Suprapubic skin (tissue), 4 donors: ENCODE data around the gene NSG2. TPM values are rescaled to one million over a fixed set of nuclear protein-coding genes. Genes with fewer than 3 reads are reported as not detected.

Source experiments
- DNase-seq, 2 donors: peaks; one replicate each; pipeline ENCODE4 v3.0.0-alpha.2; 2019; ENCODE audit warnings: low spot score in 2 of 2
- H3K27ac ChIP-seq: fragments of 200-600 bp; sonication (generic); one replicate; pipeline ENCODE4 v1.5.1; 2019
- H3K27me3 ChIP-seq: fragments of 200-600 bp; sonication (generic); one replicate; pipeline ENCODE4 v1.5.1; 2019
- H3K36me3 ChIP-seq: fragments of 200-600 bp; sonication (generic); one replicate; pipeline ENCODE4 v1.5.1; 2019
- H3K4me1 ChIP-seq: fragments of 200-600 bp; sonication (generic); one replicate; pipeline ENCODE4 v1.5.1; 2019
- H3K4me3 ChIP-seq: fragments of 200-600 bp; sonication (generic); one replicate; pipeline ENCODE4 v1.5.1; 2019; ENCODE audit warnings: mild to moderate bottlenecking
- H3K9me3 ChIP-seq: fragments of 200-600 bp; sonication (generic); one replicate; pipeline ENCODE4 v1.5.1; 2019
- EP300 ChIP-seq: sonication (generic); formaldehyde crosslinking; IDR thresholded peaks from one replicate; pipeline ENCODE4 v1.6.1; 2017; ENCODE audit warnings: antibody characterized with exemption
- POLR2A ChIP-seq, 2 donors: fragments of 450-650 bp; IDR thresholded peaks; one replicate each; pipeline ENCODE4 v1.6.1; 2017; ENCODE audit warnings: antibody characterized with exemption in 2 of 2, mild to moderate bottlenecking in 2 of 2, moderate library complexity in 2 of 2
- POLR2AphosphoS5 ChIP-seq, 3 donors: sonication (generic); formaldehyde crosslinking; IDR thresholded peaks; one replicate each; pipeline ENCODE4 v1.6.1; 2017; ENCODE audit warnings: antibody characterized with exemption in 3 of 3
- WGBS: methylation state at CpG from one replicate; pipeline ENCODE4 v1.1.5; 2018; 5-methylcytosine and 5-hydroxymethylcytosine counted together
- total RNA-seq, 4 donors: library from RNA; depleted of rRNA; stranded (reverse); fragments of >200 nt; gene quantifications; one replicate each; pipeline ENCODE4 v1.1.0, GENCODE V29; 2016
- TF ChIP-seq, protein P1 (sequence below), 2 donors: fragments of 200-600 bp in 1 of 2; fragments of 450-650 bp in 1 of 2; sonication (generic) in 1 of 2; IDR thresholded peaks; one replicate each; pipeline ENCODE4 v1.5.1; 2016 to 2019; ENCODE audit warnings: antibody characterized with exemption in 2 of 2, mild to moderate bottlenecking in 1 of 2, moderate library complexity in 1 of 2

The NSG2 gene
- total RNA-seq = not detected

DNA sequence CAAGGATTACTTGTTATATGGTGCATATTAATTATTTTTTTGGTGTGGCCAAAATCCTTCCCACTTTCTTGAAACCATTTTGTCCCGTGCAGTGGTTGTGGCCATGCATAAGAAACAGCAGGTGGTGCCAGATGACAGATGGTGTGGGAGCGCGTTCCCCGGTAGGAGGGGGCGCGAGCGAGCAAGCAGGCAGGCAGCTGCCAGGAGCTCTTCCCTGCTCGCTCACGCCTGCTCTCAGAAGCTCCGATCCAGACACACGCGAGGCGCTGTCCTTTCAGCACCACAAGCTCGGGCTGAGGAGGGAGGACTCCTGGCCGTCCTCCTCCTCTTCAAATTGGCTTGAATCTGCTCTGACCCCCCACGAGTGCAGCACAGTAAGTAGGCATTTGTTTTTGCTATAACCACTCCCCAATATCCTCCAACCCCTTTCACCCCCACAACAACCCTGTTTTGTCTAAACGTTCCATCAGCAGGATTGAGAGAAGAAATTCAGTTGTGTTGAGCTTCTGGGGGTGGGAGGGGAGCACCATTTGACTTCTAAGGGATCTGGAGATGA is at the start of gene NSG2:
NSG2 (plus strand) TSS at position 237 of the 556 bp plus-strand sequence. CDS start 1,050 bp downstream, outside the sequence.
- peak in 1 of 2 donors; percentile 60 for DNase-seq

DNA sequence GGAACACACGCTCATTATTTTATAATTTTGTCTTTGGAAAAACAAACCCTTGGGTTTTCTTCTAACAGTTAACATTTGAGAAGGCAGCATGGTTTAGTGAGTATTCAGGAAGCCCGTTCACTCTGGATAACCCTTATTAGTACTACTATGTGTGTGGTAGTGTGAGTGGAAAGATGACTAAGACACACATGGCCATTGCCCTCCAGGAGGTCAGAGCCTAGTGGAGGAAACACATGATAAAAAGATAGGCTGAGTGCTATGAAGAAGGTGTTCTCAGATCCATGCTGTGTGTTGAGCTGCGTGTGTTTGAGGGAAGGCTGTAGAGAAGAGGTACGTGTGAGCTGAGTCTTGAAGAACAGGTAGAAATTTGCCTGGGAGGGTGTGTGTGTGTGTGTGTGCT is 48.2 kb upstream of the NSG2 start:
- WGBS = 78% methylated on average over 4 of the region's 4 CpGs
- Histone ChIP-seq H3K27me3 (no peaks in the 10 kb centered on the region), H3K4me3 (no peak overlapping the region), H3K36me3 (no peaks in the 10 kb centered on the region), H3K27ac (no peak overlapping the region), H3K9me3 (no peaks in the 10 kb centered on the region), H3K4me1 (no peaks in the 10 kb centered on the region)
- DNase-seq = no peak
- TF ChIP-seq EP300 (no peak), POLR2AphosphoS5 (IDR thresholded peaks at IDR 0.05) (no peak), POLR2A (IDR thresholded peaks at IDR 0.05) (no peak)
- TF ChIP-seq, protein P1, sequence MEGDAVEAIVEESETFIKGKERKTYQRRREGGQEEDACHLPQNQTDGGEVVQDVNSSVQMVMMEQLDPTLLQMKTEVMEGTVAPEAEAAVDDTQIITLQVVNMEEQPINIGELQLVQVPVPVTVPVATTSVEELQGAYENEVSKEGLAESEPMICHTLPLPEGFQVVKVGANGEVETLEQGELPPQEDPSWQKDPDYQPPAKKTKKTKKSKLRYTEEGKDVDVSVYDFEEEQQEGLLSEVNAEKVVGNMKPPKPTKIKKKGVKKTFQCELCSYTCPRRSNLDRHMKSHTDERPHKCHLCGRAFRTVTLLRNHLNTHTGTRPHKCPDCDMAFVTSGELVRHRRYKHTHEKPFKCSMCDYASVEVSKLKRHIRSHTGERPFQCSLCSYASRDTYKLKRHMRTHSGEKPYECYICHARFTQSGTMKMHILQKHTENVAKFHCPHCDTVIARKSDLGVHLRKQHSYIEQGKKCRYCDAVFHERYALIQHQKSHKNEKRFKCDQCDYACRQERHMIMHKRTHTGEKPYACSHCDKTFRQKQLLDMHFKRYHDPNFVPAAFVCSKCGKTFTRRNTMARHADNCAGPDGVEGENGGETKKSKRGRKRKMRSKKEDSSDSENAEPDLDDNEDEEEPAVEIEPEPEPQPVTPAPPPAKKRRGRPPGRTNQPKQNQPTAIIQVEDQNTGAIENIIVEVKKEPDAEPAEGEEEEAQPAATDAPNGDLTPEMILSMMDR (IDR thresholded peaks at IDR 0.05) = no peak

More for the DNA sequence above, at the start of gene NSG2:
- no peaks in the 10 kb centered on the region for H3K36me3 ChIP-seq
- TF ChIP-seq EP300 (no peak), POLR2AphosphoS5 (IDR thresholded peaks at IDR 0.05) (no peak)
- TF ChIP-seq, protein P1 (IDR thresholded peaks at IDR 0.05) = peak in 1 of 2 donors; percentile 44
- H3K4me1 ChIP-seq = no peaks in the 10 kb centered on the region
- no peak within 1 kb of the TSS for H3K27ac ChIP-seq
- H3K4me3 ChIP-seq = no peak within 1 kb of the TSS
- H3K27me3 ChIP-seq = peaks cover 7% of the 10 kb centered on the region
- no peaks in the 10 kb centered on the region for H3K9me3 ChIP-seq
- 4% methylated on average over 17 of the region's 17 CpGs for WGBS

- TF ChIP-seq EP300 = no peak
- TF ChIP-seq, protein P1 (IDR thresholded peaks at IDR 0.05) = no peak
- TF ChIP-seq POLR2A (IDR thresholded peaks at IDR 0.05) = no peak
- TF ChIP-seq POLR2AphosphoS5 (IDR thresholded peaks at IDR 0.05) = no peak
- H3K27me3 ChIP-seq = no peaks in the 10 kb centered on the region
- 66% methylated on average over 4 of the region's 4 CpGs for WGBS
- no peaks in the 10 kb centered on the region for H3K9me3 ChIP-seq
- no peaks in the 10 kb centered on the region for H3K4me1 ChIP-seq
- no peak for DNase-seq
- H3K27ac ChIP-seq = no peak overlapping the region
- H3K36me3 ChIP-seq = no peaks in the 10 kb centered on the region
- H3K4me3 ChIP-seq = no peak overlapping the region
These were observed 47.0 kb upstream of the NSG2 start for GRCh38 chr5:173998531-173998930.

DNA sequence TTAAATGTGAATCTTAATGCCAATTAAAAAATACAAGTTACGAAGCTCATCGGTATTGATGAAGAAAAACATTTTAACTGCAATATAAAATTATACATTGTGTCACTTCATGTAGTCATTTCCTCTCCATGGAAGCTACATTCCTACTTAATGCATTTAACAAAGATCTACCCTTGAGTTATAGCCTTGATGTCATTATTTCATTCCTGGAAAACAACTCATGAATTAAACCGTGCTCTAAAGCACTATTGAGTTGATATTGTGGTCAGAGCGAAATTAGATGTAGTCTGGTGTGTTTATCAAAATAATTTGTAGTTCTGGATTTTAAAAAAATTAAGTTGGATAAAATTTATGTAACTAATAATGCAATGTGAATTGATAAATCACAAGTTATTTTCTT is 45.4 kb upstream of the NSG2 start:
- Histone ChIP-seq H3K27ac (no peak overlapping the region), H3K4me3 (no peak overlapping the region), H3K36me3 (no peaks in the 10 kb centered on the region), H3K4me1 (no peaks in the 10 kb centered on the region), H3K27me3 (no peaks in the 10 kb centered on the region), H3K9me3 (no peaks in the 10 kb centered on the region)
- WGBS = 83% methylated on average over 4 of the region's 4 CpGs
- TF ChIP-seq, protein P1 (IDR thresholded peaks at IDR 0.05) = no peak
- TF ChIP-seq EP300 (no peak), POLR2AphosphoS5 (IDR thresholded peaks at IDR 0.05) (no peak), POLR2A (IDR thresholded peaks at IDR 0.05) (no peak)
- DNase-seq = no peak

DNA sequence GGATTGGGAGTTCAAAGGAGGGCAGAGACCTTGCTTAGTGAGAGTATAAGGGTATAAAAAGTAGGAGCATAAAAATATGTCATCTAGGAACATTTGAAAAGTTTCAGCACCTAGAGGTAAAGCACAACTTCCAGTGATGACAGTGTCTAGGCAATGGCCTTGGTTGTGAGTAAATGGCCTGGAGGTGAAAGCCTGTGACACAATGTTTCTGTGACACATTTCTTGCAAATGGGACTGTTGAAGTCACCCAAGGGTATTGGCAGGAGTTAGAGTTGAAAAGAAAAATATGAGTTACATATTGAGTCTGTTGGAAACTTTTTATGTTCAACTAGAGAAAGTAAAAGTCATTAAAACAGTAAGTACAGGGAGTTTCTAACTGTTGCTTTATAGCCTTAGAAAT is 41.7 kb upstream of the NSG2 start:
- peaks cover 7% of the 10 kb centered on the region for H3K27me3 ChIP-seq
- H3K36me3 ChIP-seq = no peaks in the 10 kb centered on the region
- no peak overlapping the region for H3K27ac ChIP-seq
- H3K4me3 ChIP-seq = no peak overlapping the region
- TF ChIP-seq POLR2AphosphoS5 (IDR thresholded peaks at IDR 0.05) (no peak), POLR2A (IDR thresholded peaks at IDR 0.05) (no peak), EP300 (no peak)
- TF ChIP-seq, protein P1 (IDR thresholded peaks at IDR 0.05) = no peak
- H3K9me3 ChIP-seq = no peaks in the 10 kb centered on the region
- H3K4me1 ChIP-seq = no peaks in the 10 kb centered on the region
- DNase-seq = no peak
